Adrenal gland (tissue), 12 donors: ENCODE measurements around the gene WDR38. TPM values are rescaled to one million over a fixed set of nuclear protein-coding genes. Genes with fewer than 3 reads are reported as not detected.

ENCODE experiments used
- DNase-seq, 7 donors: peaks; one replicate each; pipeline ENCODE4 v3.0.0-alpha.2; 2019 to 2020
- H3K27ac ChIP-seq, 5 donors: fragments of 200-600 bp; sonication (generic) in 4 of 5; 1 replicate in 3 of 5; 2 replicates in 2 of 5; pipeline versions ENCODE4 v1.5.1 to v1.8.0; 2016 to 2020; ENCODE audit warnings: mild to moderate bottlenecking in 1 of 5
- H3K27me3 ChIP-seq: fragments of 200-600 bp; 2 replicates; pipeline ENCODE4 v1.8.0; 2021
- H3K36me3 ChIP-seq, 2 donors: fragments of 200-600 bp; replicated peaks in 1 of 2; 1 replicate in 1 of 2; 2 replicates in 1 of 2; pipeline versions ENCODE4 v1.5.1 to v1.8.0; 2018 to 2022
- H3K4me1 ChIP-seq, 2 donors: fragments of 200-600 bp; replicated peaks in 1 of 2; 1 replicate in 1 of 2; 2 replicates in 1 of 2; pipeline versions ENCODE4 v1.5.1 to v1.8.0; 2018 to 2021
- H3K4me3 ChIP-seq, 4 donors: fragments of 200-600 bp; sonication (generic) in 3 of 4; one replicate each; pipeline ENCODE4 v1.5.1; 2016 to 2018
- H3K9me3 ChIP-seq, 3 donors: fragments of 200-600 bp; sonication (generic) in 1 of 3; replicated peaks in 1 of 3; 1 replicate in 2 of 3; 2 replicates in 1 of 3; pipeline versions ENCODE4 v1.5.1 to v1.8.0; 2016 to 2021
- CTCF ChIP-seq, 6 experiments: fragments of 450-650 bp in 4 of 6; fragments of 200-600 bp in 2 of 6; sonication (generic) in 1 of 6; IDR thresholded peaks; 1 replicate in 5 of 6; 2 replicates in 1 of 6; pipeline versions ENCODE4 v1.5.1 to v1.8.0; 2016 to 2021; ENCODE audit warnings: antibody characterized with exemption in 6 of 6, mild to moderate bottlenecking in 2 of 6, moderate library complexity in 1 of 6
- POLR2A ChIP-seq, 2 donors: fragments of 450-650 bp; IDR thresholded peaks; one replicate each; pipeline ENCODE4 v1.6.1; 2017; ENCODE audit warnings: antibody characterized with exemption in 2 of 2, mild to moderate bottlenecking in 2 of 2, moderate library complexity in 1 of 2
- WGBS, 4 donors: extraction: QIAGEN DNeasy Blood & Tissue Kit in 2 of 4; methylation state at CpG; one replicate each; pipeline versions ENCODE4 v1.1.5 to v1.1.7; 2013 to 2017; 5-methylcytosine and 5-hydroxymethylcytosine counted together
- intact Hi-C, 2 donors: fragments of 100-400 bp; cut with DNase I; formaldehyde crosslinking; loops; one replicate each; pipeline versions ENCODE4 v1.14.1 to v1.15.0; 2022 to 2023
- polyA plus RNA-seq, 3 donors: library from polyadenylated mRNA; stranded (reverse); fragments of 200-250 nt in 2 of 3; fragments of 350-450 nt in 1 of 3; fragmentation: Illumina TruSeq in 1 of 3; extraction: RNeasy Lipid Tissue Mini Kit (QIAGEN cat#74804) in 1 of 3; gene quantifications; one replicate each; pipeline ENCODE4 v1.2.3, GENCODE V29; 2013 to 2014
- total RNA-seq, 9 donors: library from RNA; depleted of rRNA in 4 of 9; stranded (reverse); fragments of >200 nt in 4 of 9; fragments of 120-200 nt in 1 of 9; fragmentation: NEBNext Ultra II Directional in 1 of 9; extraction: Animal tissue kit (Norgen Biotek cat#: 25700) in 1 of 9; gene quantifications; one replicate each; pipeline versions ENCODE4 v1.1.0 to v1.2.4, GENCODE V29; 2013 to 2023
- donor health status: healthy with polysubstance abuse.
- donor health status: Bipolar disorder and iron deficiency.
- donor health status: DM: yes; HTN: yes; CAD: no.
- donor health status: DM: no; HTN: no; CAD: no.
- donor health status: DM: no; HTN: no; CAD: no.
- donor health status: DM: yes; HTN: yes; CAD: no.

The WDR38 gene
- total and polyA plus RNA-seq, 12 donors: 0.16 TPM; not detected in 11

- H3K27ac ChIP-seq: no peak overlapping the region
- no peaks in the 10 kb centered on the region for H3K9me3 ChIP-seq
- H3K4me3 ChIP-seq: no peak overlapping the region
- H3K36me3 ChIP-seq: no peaks in the 10 kb centered on the region
- DNase-seq: peak in 2 of 7 donors; percentile 35 to 65
- H3K27me3 ChIP-seq: no peaks in the 10 kb centered on the region
- intact Hi-C loops: no loop called here
- 46 to 61% (median 49%) methylated on average over 4 to 18 of the region's 18 CpGs for WGBS, 4 donors
- TF ChIP-seq CTCF (IDR thresholded peaks at IDR 0.05): peak in 4 of 6 experiments; percentile 19 to 35 (median 26)
- TF ChIP-seq POLR2A (IDR thresholded peaks at IDR 0.05): no peak
- peaks cover 2 to 14% of the 10 kb centered on the region in 2 donors for H3K4me1 ChIP-seq
Measured at GRCh38 chr9:124840300-124840833, 12.9 kb upstream of the WDR38 start.

GRCh38 chr9:124841075-124841821, 12.0 kb upstream of the WDR38 start:
- no peak for DNase-seq
- Histone ChIP-seq H3K9me3 (no peaks in the 10 kb centered on the region), H3K27ac (no peak overlapping the region), H3K27me3 (no peaks in the 10 kb centered on the region), H3K36me3 (no peaks in the 10 kb centered on the region), H3K4me3 (no peak overlapping the region), H3K4me1 (peaks cover 0 to 7% of the 10 kb centered on the region in 2 donors)
- intact Hi-C loops: no loop called here
- WGBS, 4 donors: 82 to 94% (median 84%) methylated on average over 13 to 14 of the region's 14 CpGs
- no peak for TF ChIP-seq POLR2A (IDR thresholded peaks at IDR 0.05)
- TF ChIP-seq CTCF (IDR thresholded peaks at IDR 0.05): no peak

GRCh38 chr9:124843456-124844034, 9.7 kb upstream of the WDR38 start:
- WGBS, 4 donors: 84 to 89% (median 85%) methylated on average over 11 of the region's 11 CpGs

More at GRCh38 chr9:124843456-124844034, 9.7 kb upstream of the WDR38 start:
- Histone ChIP-seq H3K9me3 (no peaks in the 10 kb centered on the region), H3K27me3 (no peaks in the 10 kb centered on the region), H3K27ac (no peak overlapping the region), H3K4me3 (no peak overlapping the region), H3K4me1 (peaks cover 0 to 7% of the 10 kb centered on the region in 2 donors), H3K36me3 (no peaks in the 10 kb centered on the region)
- DNase-seq: no peak
- TF ChIP-seq CTCF (IDR thresholded peaks at IDR 0.05) (no peak), POLR2A (IDR thresholded peaks at IDR 0.05) (no peak)
- intact Hi-C loops: no loop called here
